GM18867 (cell line): ENCODE data around the gene CD82.

Experiments
- ATAC-seq: cut with Tn5 transposase; IDR thresholded peaks from one replicate; pipeline ENCODE4 v1.9.1; 2021; ENCODE audit warnings: mild to moderate bottlenecking, moderate library complexity; ENCODE audit not compliant: unreplicated experiment

Gene CD82

GRCh38 chr11:44574610-44575287, 9.3 kb downstream of the CD82 start:
- ATAC-seq, result peak; percentile 51

GRCh38 chr11:44575288-44575672, 9.8 kb downstream of the CD82 start:
- no peak for ATAC-seq

GRCh38 chr11:44575962-44576361, 10.5 kb downstream of the CD82 start:
- ATAC-seq, result no peak

GRCh38 chr11:44576656-44577055, 11.2 kb downstream of the CD82 start:
- ATAC-seq, result no peak

- no peak for ATAC-seq
Measured at GRCh38 chr11:44577231-44577830, 11.9 kb downstream of the CD82 start.

GRCh38 chr11:44578279-44578678, 12.8 kb downstream of the CD82 start:
- ATAC-seq, result no peak

GRCh38 chr11:44579302-44579761, 13.9 kb downstream of the CD82 start:
- ATAC-seq, result no peak

- no peak for ATAC-seq
Measured at GRCh38 chr11:44580701-44581100, 15.2 kb downstream of the CD82 start.

- no peak for ATAC-seq
Measured at GRCh38 chr11:44581246-44581645, 15.8 kb downstream of the CD82 start.

GRCh38 chr11:44582641-44583352, 17.3 kb downstream of the CD82 start:
- ATAC-seq, result no peak

- no peak for ATAC-seq
Measured at GRCh38 chr11:44583353-44583669, 17.8 kb downstream of the CD82 start.

- no peak for ATAC-seq
Measured at GRCh38 chr11:44585421-44585820, 20.0 kb downstream of the CD82 start.

GRCh38 chr11:44589301-44589700, 23.8 kb downstream of the CD82 start:
- ATAC-seq, result no peak

- ATAC-seq, result no peak
Measured at GRCh38 chr11:44590769-44591168, 25.3 kb downstream of the CD82 start.

GRCh38 chr11:44591557-44591956, 26.1 kb downstream of the CD82 start:
- ATAC-seq, result no peak

GRCh38 chr11:44592125-44592940, 26.9 kb downstream of the CD82 start:
- no peak for ATAC-seq

- ATAC-seq, result no peak
Measured at GRCh38 chr11:44593251-44593650, 27.8 kb downstream of the CD82 start.

- no peak for ATAC-seq
Measured at GRCh38 chr11:44595006-44595405, 29.5 kb downstream of the CD82 start.

GRCh38 chr11:44595964-44596381, 30.5 kb downstream of the CD82 start:
- no peak for ATAC-seq

- ATAC-seq, result peak; percentile 49
Measured at GRCh38 chr11:44596525-44597276, 31.2 kb downstream of the CD82 start.
